DMS153 (cell line): ENCODE results near the gene DHRSX.
"Not testable (repeated sequence)": the region's sequence is repeated elsewhere in the genome, so short reads cannot be mapped to it uniquely, and the experiment has no call there.

Experiments used
- DNase-seq: peaks from one replicate; lab custom pipeline; 2025; lab: John Stamatoyannopoulos, UW

Gene DHRSX

DNA sequence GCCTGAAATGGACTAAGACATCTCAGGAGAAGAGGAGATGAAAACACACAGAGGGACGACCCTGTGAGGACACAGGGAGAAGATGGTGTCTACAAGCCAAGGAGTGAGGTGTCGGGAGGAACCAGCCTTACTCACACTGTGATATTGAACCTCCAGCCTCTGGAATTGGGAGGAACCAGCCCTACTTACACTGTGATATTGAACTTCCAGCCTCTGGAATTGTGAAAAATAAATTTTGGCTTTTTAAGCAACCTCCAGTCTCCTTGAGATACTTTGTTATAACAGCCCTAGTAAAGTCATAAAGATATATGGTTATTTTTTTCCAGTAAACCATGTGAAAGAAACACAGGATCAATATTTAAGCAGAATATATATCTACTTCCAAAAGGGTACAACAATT, 76.5 kb downstream of the DHRSX start:
- DNase-seq: no peak

DNA sequence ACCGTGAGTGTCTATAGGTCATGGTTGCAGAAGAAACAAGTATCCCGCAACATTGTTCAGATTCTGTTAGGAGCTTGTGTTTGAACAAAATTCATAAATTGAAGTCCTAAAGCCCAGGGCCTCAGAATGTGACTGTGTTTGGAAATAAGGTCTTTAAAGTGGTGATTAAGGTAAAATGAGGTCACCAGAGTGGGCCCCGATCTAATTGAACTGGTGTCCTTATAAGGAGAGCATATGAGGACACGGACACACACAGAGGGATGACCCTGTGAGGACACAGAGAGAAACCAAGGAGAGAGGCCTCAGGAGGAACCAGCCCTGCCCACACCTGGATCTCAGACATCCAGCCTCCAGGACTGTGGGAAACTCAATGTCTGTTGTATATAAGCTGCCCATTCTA, 76.9 kb downstream of the DHRSX start:
- DNase-seq: no peak

DNA sequence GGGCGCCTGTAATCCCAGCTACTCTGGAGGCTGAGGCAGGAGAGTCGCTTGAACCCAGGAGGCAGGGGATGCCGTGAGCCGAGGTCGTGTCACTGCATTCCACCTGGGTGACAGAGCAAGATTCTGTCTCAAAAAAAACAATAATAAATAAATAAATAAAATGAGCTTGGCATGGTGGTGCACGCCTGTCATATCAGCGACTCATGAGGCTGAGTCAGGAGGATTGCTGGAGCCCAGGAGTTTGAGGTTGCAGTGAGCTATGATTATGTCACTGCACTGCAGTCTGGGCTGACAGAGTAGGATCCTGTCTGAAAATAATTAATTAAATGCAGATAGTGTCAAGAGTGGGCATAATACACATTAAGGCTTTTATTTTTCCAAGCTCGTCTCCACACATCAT, 77.5 kb downstream of the DHRSX start:
- DNase-seq: no peak

DNA sequence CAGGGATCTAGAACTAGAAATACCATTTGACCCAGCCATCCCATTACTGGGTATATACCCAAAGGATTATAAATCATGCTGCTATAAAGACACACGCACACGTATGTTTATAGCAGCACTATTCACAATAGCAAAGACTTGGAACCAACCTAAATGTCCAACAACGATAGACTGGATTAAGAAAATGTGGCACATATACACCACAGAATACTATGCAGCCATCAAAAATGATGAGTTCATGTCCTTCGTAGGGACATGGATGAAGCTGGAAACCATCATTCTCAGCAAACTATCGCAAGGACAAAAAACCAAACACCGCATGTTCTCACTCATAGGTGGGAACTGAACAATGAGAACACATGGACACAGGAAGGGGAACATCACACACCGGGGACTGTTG, 81.4 kb downstream of the DHRSX start:
- not testable (repeated sequence) for DNase-seq

DNA sequence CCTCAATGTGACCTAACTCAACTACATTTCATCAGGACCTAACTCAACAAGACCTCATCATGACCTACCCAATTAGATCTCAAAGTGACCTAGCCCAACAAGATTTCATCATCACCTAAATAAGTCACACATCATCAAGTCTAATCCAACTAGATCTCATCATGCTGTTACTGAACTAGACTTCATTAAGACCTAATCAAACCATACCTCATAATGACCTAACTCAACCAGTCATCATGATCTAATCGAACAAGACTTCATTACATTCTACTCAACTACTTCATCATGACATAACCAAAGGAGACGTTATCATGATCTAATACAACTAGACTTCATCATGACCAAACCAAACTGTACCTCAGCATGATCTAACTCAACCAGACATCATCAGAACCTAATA, 82.8 kb downstream of the DHRSX start:
- DNase-seq: no peak

DNA sequence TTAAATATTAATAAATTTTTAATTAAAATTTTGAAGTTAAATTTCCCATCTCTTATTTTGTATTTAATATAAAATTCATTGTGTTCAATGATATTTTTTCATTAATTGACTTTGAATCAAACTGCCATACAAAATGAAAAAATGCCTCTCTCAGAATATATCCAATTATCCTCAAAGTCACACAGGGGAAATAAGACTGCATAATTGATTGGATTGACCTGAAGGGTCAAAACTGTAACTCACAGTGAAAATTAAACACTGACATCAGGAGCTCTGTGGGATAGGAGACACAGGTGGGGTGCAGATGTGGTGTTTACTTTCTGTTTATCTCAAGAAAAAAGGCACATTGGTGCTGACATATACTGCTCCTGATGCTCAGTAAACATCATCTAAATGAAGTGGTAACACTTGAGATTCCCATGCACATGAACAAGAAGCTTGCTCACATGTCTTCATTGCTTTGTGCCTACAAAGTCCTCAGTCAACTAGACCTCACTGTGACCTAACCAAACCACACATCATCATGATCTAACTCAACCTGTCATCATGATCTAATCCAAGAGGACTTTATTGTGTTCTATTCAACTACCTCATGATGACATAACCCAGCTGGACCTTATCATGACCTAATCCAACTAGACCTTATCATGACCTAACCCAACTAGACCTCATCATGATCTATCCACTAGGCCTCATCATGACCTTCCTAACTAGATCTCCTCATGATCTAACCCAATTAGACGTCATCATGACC, 83.7 kb downstream of the DHRSX start:
- no peak for DNase-seq

DNA sequence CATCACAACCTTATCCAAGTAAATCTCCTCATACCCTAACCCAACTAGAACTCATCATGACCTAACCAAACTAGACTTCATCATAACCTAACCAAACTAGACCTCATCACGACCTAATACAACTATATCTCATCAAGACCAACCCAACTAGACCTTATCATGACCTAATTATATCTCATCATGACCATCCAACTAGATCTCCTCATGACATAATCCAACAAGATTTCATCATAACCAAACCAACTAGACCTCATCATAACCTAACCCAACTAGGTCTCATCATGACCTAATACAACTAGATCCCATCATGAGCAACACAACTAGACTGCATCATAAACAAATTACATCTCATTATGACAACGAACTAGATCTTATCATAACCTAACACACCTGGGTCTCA, 86.4 kb downstream of the DHRSX start:
- no peak for DNase-seq

DNA sequence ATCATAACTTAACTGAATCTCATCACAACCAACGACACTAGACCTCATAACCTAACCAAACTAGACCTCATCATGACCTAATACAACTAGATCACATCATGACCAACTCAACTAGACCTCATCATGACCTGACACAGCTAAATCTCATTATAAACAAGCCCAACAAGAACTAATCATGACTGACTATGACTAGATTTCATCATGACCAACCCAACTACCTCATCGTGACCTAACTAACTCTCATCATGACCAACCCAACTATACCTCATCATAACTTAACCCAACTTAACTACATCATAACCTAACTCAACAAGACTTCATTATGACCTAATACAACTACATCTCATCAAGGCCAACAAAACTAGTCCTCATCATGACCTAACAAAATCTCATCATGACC, 86.8 kb downstream of the DHRSX start:
- no peak for DNase-seq

DNA sequence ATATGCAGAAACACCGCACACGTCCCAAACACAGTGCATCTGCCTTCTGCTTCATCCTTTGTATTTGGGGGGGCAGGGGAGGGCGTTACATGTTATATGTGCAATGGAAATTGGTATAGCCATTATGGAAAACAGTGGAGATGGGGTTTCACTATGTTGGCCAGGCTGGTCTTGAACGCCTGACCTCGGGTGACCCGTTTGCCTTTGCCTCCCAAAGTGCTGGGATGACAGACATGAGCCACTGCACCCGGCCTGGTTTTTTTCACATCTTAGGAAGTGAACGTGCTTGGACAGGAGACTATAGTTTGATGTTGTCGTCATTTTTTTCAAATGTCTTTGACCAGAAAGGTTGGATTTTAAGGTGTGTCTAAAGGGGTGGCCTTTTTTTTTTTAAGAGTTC, 88.6 kb downstream of the DHRSX start:
- DNase-seq: no peak

DNA sequence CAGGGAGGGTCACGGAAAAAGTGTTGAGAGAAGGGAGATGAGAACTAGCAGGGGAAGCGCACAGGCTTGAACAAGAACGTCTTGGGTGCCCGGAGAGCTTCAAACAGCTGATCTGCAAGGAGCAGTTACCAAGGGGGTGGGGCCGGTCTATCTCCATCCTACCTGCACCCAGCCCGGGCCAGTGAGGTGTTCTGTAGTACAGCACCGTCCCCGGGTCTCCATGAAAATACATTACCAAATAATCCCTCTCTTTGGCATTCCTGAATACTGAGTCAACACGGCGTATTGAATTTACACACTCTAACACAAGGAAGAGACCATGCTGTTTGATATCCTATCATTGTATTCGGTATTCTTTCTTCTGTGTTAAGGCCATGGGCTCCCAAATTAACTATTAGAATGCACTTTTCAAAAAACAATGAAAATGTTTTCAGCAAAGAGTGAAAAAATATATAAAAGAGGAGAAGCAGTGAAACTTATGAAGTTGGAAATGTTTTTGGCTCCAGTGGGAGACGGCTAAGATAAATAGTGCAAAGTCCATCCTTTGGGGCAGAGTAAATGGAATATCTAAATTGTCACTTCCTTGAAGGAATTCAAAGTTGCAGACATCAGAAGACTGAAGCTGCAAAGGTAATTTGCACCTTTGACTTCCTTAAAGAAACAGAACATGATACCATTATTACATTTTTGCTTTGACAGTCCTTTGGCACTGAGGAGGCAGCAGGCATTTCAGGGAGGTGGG, 90.3 kb downstream of the DHRSX start:
- no peak for DNase-seq

DNA sequence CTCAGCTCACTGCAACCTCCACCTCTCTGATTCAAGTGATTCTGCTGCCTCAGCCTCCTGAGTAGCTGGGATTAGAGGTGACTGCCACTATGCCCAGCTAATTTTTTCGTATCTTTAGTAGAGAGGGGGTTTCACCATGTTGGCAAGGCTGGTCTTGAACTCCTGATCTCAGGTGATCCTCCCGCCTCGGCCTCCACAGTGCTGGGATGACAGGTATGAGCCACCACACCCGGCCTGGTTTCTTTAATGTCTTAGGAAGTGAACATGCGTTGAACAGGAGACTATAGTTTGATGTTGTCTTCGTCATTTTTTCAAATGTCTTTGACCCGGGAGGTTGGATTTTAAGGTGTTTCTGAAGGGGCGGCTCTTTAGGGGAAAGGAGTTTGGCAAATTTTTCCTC, 91.0 kb downstream of the DHRSX start:
- DNase-seq: no peak

DNA sequence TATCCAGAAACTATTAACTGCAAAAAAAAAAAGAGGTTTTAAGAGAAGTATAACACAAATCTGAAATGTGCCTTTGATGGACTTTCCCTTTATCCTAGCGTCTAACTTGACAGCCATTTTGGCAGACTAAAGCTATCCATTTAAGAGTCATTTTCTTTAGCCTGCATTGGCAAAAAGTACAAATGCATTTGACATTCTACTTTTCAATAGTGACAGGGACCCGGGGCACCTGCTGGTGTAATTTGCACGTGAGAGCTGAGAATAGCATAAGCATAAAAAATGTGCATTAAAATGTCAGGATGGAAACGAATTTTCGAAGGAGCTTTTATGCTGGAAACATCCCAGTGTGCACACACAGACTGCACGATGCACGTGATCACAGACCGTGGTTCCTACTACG, 91.9 kb downstream of the DHRSX start:
- no peak for DNase-seq

DNA sequence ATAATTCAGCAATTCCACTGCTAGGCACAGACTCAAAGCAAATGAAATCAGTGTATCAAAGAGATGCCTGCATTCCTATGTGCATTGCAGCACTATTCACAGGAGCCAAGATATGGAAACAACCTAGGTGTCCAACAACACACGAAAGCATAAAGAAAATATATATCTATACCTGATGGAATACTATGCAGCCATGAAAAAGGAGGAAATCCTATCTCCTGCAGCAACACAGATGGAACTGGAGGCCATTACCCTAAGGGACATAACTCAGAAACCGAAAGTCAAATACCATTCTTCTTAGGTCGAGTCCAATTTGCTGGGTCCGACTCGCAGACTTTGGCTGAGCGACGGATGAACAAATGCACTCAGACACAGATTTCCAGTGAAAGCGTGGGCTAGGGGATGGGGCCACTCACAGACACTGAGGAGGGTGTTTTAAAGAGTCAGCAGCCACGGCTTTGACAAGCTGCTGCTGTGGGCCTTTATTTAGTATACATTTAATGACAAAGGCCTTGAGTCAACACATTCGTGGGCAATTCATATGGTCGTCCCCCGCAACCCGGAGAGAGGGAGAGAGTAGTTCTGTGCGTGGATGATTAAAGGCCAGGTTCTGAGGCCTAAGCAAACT, 93.8 kb downstream of the DHRSX start:
- DNase-seq: no peak

DNA sequence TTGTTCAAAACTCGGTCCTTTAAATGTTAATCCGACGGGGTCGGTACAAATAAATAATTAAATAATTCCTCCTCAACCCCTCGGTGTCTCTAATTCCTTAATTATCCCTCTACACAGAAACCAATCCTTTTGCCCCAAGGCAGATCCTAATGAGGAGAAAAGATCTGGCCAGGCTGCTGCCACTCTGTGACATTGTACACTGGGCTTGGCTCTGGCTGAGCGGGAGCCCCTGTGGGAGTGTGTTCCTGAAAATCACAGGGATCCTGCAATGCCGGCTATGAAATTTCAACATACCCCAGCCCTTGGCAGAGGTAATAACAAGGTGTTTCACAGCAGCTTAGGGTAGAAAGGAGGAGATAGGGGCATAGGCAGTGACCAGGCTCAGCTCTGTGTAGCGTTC, 96.0 kb downstream of the DHRSX start:
- DNase-seq: no peak

DNA sequence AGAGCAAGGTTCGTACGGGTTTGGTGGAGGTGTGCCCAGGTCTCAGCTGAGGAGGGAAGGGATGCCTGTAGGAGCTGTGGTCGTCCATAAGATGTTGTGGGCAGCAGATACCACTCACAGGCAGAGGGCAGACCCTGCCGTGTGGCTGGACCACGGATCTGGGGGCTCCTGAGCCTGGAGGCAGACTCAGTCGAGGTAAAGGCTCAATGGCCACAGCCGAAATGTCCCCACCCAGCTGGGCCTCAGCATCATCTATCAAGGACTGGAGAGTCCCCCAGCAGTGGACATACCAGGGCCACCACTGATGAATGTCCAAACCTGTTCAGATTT, 98.5 kb downstream of the DHRSX start:
- no peak for DNase-seq

DNA sequence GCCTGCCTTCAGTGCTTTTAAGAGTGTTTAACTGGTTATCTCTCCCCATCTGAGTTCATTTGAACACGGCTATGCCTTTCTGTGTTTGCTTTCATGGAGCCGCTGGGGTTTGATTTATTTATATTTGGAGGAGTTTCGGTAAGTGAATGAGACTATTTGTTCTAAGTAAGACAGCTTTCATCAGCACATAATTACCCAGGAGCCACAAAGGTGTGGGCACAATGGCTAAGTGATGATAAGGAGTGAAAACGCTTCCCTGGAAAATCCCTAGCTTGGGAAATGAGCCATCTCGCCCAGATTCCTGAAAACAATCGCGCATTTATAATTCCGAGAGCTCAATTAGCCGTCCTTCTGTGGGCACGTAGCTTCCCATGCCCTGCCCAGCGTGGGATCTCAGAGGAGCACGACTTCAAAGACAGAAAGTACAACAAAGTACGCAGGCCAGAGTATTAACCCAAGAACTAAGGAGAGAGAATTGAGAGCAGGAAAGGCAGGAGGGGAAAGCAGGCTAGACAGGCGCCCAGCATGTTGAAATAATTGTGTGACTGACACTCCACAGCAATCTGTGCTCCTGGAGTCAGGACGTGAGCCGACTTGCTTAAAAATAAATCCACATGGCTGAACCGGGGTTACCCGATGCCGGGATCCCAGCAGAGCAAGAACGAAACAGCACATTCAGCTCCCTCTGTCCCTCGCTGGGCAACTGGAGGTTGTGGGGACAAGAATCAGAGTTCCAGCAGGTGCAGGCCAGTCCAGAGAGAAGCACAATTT, 99.0 kb downstream of the DHRSX start:
- no peak for DNase-seq

DNA sequence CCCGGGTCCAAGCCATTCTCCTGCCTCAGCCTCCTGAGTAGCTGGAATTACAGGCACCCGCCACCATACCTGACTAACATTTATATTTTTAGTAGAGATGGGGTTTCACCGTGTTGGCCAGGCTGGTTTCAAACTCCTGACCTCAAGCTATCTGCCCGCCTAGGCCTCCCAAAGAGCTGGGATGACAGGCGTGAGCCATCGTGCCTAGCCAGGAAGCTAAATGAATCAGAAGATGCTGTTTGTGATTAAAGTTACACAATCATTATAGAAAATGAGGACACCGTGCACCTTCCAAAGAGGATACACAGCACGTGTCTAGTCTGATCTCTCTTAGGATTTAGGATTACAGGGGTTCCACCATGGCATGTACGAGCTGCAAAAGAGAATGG, 99.6 kb downstream of the DHRSX start:
- no peak for DNase-seq

DNA sequence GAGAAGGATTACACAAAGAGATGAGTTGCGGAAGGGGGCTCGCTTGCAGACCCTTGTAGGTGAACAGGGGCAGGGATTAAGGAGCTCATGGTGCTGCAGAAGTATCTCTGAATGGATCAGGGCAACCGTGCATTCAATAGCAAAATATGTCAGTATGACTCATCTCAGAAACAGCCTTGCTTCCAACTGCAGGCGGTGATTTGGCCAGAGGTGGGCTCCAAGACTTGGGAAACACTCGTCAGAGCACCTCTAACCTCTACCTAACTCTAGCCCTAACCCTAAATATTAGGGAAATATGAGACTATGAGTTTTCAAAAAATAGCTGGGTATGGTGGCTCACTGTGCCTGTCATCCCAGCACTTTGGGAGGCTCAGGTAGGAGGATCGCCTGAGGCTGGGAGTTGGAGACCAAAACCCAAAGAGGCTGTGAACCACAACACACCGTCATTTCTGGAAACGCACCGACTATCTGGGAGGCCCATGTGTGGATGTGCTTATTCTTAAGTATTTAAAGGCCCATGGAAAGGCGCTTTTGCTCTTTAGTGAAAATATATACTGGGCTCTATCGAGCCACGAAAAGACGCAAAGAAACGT, 102.6 kb downstream of the DHRSX start:
- DNase-seq: no peak

DNA sequence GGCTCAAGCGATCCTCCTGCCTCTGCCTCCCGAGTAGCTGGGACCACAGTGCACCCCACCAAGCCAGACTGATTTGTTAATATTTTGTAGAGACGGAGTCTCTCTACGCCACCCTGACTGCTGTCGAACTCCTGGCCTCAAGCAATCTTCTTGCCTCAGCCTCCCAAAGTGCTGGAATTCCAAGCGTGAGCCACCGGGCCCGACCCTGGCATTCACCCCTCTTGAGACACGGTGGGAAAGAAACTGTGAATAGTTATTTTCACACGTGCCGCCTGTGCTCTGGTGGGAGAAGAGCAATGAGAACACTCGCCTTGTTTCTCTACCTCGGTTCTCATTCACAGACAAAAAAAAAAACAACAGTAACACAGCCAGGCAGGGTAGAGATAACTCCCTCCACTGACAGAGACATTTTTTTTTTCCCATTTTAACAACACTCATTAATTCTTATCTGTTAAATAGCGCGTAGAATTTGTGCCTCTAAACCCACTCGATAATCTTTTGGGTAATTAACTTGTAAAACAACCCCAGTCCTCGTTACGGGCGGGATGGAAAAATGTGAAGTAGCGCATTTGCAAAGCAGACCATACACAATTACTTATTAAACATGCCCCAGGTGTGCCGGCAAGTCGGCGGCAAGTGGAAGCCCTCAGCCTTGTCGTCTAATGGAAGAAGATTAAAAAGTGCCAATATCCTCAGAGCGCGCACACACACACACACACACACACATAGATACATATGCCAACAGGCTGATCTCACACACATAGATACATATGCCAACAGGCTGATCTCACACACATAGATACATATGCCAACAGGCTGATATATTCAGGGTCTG, 103.3 kb downstream of the DHRSX start:
- DNase-seq: no peak

DNA sequence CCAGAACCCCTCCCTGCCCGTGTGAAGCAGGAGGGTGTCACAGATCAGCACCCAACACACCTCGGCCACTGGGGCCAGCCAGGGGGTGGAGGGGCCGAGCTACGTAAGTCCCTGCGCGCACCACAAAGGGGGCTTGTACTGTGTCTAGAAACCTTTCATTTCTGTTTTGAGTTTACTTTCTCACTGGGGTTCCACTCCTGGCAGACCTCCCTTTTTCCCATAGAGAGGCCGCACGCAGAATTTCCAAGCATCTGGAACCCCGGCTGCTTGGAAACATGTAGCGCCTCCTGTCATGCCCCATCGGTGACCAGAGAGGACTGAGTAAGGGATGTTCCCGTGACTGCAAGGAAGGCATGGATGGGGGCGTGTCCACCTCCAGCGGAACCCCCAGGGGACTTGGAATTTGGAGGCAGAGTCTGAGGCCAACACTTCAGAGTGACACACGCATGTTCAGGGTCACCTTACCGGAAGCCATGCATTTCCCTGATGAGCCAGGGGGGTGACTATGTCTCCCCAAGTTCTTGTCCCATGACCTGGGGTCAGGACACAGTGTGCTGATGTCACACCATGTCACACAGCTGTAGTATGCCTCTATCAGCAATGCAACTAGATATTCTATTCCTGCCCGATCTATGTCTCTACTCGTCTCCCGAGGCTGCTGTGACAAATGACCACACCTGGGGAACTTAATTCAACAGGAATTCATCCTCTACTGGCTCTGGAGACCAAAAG, 105.3 kb downstream of the DHRSX start:
- no peak for DNase-seq
